Activated naive CD4-positive, alpha-beta T cell (primary cell): ENCODE data around the gene NEK8.
"Not testable (repeated sequence)": the region's sequence is repeated elsewhere in the genome, so short reads cannot be mapped to it uniquely, and the experiment has no call there.

ENCODE experiments used
- DNase-seq, 4 experiments: peaks; one replicate each; lab custom pipeline; 2025; lab: John Stamatoyannopoulos, UW

Gene NEK8

GRCh38 chr17:28710861-28711722 lies 17.5 kb upstream of the NEK8 start:
- DNase-seq, result peak; percentile 57 to 89 (median 78)

- DNase-seq, result peak in 1 of 4 experiments; percentile 50
These were observed 16.9 kb upstream of the NEK8 start, which contains the start of gene PROCA1 for GRCh38 chr17:28711723-28712031. PROCA1 (minus strand) TSS chr17:28711888; CDS start chr17:28711660, 228 bp downstream.

GRCh38 chr17:28712032-28712704 lies 16.4 kb upstream of the NEK8 start:
- DNase-seq, result peak in 3 of 4 experiments; percentile 27 to 41 (median 28)

GRCh38 chr17:28712705-28713415 lies 15.7 kb upstream of the NEK8 start:
- no peak for DNase-seq

GRCh38 chr17:28714281-28714680 lies 14.3 kb upstream of the NEK8 start:
- no peak for DNase-seq

GRCh38 chr17:28715217-28715616 lies 13.4 kb upstream of the NEK8 start:
- no peak for DNase-seq

- DNase-seq, result no peak
These were observed 11.6 kb upstream of the NEK8 start for GRCh38 chr17:28716740-28717577.

- DNase-seq, result peak in 1 of 4 experiments; percentile 14
These were observed 10.8 kb upstream of the NEK8 start, which contains the start of gene RAB34 for GRCh38 chr17:28717578-28718332. RAB34 (minus strand) TSS chr17:28717868; CDS start chr17:28717266, 602 bp downstream.

GRCh38 chr17:28718333-28719020 lies 10.1 kb upstream of the NEK8 start:
- DNase-seq, result no peak

GRCh38 chr17:28719021-28719433 lies 9.6 kb upstream of the NEK8 start:
- DNase-seq, result no peak

GRCh38 chr17:28720247-28720996 lies 8.2 kb upstream of the NEK8 start:
- DNase-seq, result no peak

- DNase-seq, result not testable (repeated sequence)
These were observed 7.6 kb upstream of the NEK8 start for GRCh38 chr17:28720997-28721329.

GRCh38 chr17:28722417-28723158 lies 6.0 kb upstream of the NEK8 start:
- DNase-seq, result no peak

- no peak for DNase-seq
These were observed 5.3 kb upstream of the NEK8 start for GRCh38 chr17:28723159-28723835.

- DNase-seq, result not testable (repeated sequence)
These were observed 4.6 kb upstream of the NEK8 start for GRCh38 chr17:28723836-28724499.

GRCh38 chr17:28724500-28725165 lies 4.0 kb upstream of the NEK8 start:
- DNase-seq, result no peak

GRCh38 chr17:28725166-28725659 lies 3.4 kb upstream of the NEK8 start:
- no peak for DNase-seq
